GM12875 (cell line): Measurements from ENCODE around the gene AP3D1.

Source experiments
- H3K4me3 ChIP-seq: one replicate; pipeline ENCODE4 v1.5.1; 2011; ENCODE audit warnings: low read depth, low read length, control low read depth
- TF ChIP-seq, protein P1 (sequence below): IDR thresholded peaks from 2 replicates; pipeline ENCODE4 v1.5.1; 2011; ENCODE audit warnings: low read depth, mild to moderate bottlenecking, control low read depth, inconsistent platforms, low read length, moderate library complexity, borderline replicate concordance; ENCODE audit not compliant: insufficient read depth

AP3D1 gene

DNA sequence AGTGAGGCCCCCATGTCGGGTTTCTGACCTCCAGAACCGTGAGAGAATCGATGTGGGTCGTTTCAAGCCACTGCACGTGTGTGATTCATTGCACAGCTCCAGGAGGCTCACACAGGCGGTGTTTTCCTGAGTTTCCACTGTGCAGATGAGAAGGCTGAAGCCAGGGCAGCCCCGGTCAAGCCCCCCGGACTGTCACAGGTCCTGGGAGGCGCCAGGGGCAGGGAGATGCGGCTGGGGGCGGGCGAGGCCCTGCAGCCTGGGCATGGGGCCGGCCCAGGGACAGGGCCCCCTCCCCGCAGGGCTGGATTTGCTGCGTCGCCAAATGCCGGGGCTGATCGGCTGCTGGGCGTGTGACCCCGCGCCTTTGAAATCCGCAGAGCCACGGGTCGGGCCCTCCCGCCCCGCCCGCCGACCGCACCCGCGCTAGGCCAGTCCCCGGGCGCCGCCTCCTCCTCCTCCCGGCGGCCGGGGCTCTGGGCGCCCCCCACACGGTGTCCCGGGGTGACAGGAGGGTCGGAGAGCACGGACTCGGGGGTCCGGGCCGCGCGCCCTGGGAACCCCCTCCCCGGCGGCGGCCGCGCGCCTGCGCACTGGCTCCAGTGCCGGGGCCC, 90.4 kb downstream of the AP3D1 start:
- TF ChIP-seq, protein P1, sequence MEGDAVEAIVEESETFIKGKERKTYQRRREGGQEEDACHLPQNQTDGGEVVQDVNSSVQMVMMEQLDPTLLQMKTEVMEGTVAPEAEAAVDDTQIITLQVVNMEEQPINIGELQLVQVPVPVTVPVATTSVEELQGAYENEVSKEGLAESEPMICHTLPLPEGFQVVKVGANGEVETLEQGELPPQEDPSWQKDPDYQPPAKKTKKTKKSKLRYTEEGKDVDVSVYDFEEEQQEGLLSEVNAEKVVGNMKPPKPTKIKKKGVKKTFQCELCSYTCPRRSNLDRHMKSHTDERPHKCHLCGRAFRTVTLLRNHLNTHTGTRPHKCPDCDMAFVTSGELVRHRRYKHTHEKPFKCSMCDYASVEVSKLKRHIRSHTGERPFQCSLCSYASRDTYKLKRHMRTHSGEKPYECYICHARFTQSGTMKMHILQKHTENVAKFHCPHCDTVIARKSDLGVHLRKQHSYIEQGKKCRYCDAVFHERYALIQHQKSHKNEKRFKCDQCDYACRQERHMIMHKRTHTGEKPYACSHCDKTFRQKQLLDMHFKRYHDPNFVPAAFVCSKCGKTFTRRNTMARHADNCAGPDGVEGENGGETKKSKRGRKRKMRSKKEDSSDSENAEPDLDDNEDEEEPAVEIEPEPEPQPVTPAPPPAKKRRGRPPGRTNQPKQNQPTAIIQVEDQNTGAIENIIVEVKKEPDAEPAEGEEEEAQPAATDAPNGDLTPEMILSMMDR = no peak
- H3K4me3 ChIP-seq = peak overlapping the region; percentile 54

DNA sequence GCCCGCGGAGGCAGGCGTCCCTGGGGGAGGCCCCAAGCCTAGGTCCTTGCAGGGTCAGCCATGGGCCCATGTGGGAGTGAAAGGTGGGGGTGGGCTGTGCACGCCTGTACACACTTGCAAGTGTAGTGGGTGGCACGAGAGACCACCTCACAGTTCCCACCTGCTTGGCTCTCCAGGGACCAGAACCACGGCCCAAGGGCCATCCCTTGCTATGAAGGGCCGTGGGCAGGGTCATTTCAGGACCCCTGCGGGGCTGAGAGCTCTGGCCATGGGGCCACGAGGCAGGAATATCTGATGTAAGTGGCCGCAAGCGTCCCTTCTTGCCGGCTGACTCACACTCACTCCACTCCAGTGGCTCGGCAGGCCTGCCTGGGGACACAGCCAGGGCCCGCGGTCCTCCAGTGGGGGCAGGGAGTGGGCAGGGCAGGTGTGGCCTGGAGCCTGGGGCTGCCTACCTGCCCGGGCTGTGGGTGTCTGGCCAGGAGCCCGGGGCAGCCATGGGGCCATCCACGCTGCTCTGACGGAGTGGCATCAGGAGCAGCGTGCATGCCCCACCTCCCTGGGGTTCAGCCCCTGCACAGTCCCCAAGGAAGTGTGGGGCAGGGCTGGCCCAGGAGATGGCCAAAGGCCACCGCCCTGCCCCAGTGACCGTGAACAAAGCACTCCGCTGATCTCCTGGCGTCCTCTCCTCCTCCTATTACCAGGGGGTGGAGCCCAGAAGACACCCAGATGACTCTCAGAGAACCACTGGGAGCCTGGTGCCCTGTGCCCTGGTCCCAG, 91.8 kb downstream of the AP3D1 start:
- TF ChIP-seq, protein P1 = no peak
- no peak overlapping the region for H3K4me3 ChIP-seq

DNA sequence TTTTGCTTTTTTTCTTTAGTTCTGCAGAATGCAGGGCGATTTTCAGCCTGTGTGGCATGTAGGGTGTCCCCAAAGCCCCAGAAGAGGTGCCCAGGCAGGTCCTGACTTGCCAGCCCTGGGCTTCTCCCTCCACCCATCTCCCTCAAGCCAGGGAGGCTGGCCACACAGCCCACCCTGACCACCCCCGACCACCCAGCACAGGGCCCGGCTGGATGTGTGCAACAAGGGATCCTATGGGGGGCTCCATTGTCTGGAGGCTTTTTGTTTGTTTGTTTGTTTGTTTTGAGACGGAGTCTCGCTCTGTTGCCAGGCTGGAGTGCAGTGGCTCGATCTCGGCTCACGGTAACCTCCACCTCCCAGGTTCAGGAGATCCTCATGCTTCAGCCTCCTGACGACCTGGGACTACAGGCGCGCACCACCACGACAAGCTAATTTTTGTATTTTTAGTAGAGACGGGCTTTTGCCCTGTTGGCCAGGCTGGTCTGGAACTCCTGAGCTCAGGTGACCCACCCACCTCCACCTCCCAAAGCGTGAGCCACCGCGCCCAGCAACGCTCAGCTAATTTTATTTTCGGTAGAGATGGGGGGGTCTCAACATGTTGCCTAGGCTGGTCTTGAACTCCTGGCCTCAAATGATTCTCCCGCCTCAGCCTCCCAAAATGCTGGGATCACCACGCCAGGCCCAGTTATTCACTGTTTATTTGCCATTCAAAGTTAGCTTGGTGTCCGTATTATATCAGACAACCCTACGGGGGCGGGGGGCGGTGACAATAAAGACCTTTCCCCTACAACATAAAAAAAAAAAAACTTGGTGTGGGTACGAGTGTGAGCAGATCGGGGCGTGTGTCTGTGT, 92.6 kb downstream of the AP3D1 start:
- H3K4me3 ChIP-seq = no peak overlapping the region

DNA sequence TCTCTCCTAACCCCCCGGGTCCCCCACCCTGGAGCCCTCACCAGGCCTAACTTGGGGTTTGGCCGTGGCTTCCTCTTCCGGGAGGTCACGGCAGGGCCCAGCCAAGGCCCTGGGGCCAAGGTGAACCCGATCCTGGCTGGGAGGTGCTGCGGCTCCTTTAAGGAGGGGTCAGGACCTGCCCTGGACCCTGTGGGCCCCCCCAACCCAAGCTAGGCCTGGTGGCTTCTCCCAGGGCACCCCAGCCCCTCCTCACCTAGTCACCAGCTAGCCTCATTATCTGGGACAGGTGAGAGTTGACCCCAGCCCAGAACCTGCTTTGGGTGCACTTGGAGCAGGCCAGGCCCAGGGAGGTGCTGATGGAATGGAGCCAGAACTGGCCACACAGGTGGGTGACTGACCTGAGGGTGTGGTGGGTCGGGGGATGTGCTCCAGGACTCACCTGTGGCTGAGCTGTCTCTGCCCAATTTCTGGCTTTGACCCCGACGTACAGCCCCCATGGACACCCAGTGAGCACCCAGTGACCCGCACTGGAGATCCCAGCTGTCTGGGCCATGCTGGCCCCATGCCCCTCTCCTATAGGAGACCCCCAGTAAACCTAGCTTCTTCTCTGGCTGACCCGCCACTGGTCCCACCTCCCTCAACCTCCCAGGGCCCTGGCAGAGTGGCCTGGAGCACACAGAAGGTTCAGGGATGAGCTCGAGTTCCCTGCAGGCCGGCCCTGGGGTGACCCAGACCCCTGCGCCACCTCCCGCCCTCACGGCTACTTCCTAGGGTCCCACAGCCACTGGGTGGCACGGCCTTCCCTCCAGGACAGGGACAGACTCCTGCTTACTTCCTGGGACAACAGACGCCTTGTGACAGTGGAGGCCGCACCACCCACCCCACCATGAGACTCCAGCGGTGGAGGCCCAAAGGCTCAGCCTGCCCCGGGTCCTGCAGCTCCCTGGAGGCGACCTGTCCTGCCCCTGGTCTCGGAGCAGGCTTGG, 93.6 kb downstream of the AP3D1 start:
- H3K4me3 ChIP-seq = no peak overlapping the region
- TF ChIP-seq, protein P1 = no peak

More for the DNA sequence above, 92.6 kb downstream of the AP3D1 start:
- TF ChIP-seq, protein P1 = no peak

DNA sequence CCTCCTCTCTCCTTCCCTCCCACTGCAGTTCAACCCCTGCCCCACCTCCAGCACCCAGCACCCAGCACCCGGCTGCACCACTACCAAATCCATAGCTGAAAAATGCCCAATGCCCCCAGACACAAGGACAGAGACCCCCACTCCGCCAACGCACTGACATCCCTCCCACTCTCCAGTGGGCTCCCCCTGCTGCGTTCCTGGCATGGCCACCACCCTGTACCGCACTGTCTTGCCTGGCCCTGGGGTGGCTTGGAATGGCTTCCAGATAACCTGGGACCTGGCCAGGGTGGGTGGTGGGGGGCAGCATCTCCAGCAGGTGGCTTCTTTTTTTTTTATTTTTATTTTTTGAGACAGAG, 94.6 kb downstream of the AP3D1 start:
- no peak overlapping the region for H3K4me3 ChIP-seq
- TF ChIP-seq, protein P1 = no peak

DNA sequence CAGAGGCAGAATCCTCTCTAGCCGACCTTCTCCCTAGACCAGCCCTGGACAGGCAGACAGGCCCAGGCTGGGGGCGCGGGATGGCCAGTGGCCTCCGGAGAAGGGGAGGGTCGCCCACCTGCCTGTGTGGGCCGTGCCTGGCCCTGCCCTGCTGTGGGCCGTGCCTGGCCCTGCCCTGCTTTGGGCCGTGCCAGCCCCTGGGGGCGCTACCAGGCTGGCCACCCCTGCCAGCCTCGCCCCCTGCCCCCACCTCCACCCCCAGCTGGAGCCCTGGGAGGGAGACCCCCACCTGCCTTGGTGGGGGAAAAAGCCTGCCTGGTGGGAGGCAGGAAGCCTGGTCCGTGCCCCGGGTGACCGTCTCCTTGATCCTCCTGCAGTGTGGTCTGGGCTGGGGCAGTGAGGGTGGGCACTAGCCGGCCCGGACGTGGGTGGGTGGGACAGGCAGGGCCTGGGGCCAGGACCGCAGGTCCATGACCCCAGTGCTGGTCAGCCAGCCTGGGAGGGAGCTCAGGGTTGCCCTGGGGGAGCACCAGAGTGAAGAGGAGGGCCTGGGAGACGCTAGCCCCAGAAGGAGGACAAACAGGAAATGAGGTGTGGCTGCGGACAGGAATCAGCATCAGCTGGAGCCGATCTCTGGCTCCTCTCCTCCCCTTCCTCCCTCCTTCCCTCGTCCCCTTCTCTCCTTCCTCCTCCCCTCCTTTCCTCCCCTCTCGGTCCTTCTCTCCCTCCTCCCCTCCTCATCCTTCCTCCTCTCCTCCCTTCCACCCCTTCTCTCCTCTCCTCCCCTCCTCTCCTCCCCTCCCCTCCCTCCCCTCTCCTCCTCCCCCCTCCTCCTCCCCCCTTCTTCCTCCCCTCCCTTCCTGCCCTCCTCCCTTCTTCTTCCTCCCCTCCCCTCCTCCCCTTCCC, 95.2 kb downstream of the AP3D1 start:
- TF ChIP-seq, protein P1 = 0 out of 2 replicates have a peak, but pooled peaks have one; percentile 13
- peak overlapping the region; percentile 40 for H3K4me3 ChIP-seq
